WTC11 (cell line): ENCODE results near the gene IGFBP5. TPM values are rescaled to one million over a fixed set of nuclear protein-coding genes. Genes with fewer than 3 reads are reported as not detected.

Source experiments
- AFF4 ChIP-seq: sonication (generic); formaldehyde crosslinking; IDR thresholded peaks from 2 replicates; pipeline ENCODE4 v1.8.1; 2023; ENCODE audit warnings: mild to moderate bottlenecking, missing genetic modification reagents, borderline replicate concordance
- CREB1 ChIP-seq: sonication (generic); formaldehyde crosslinking; IDR thresholded peaks from 2 replicates; pipeline ENCODE4 v1.8.0; 2023; ENCODE audit warnings: mild to moderate bottlenecking, missing genetic modification reagents
- ERG ChIP-seq: fragments of 250-450 bp; sonication (Bioruptor Pico); IDR thresholded peaks from 2 replicates; pipeline ENCODE4 v1.8.0; 2021; ENCODE audit warnings: mild to moderate bottlenecking
- FOXK1 ChIP-seq: sonication (generic); formaldehyde crosslinking; IDR thresholded peaks from 2 replicates; pipeline ENCODE4 v1.8.0; 2022; ENCODE audit warnings: mild to moderate bottlenecking, moderate library complexity, missing genetic modification reagents
- FOXP4 ChIP-seq: sonication (generic); formaldehyde crosslinking; IDR thresholded peaks from 2 replicates; pipeline ENCODE4 v1.8.0; 2022; ENCODE audit warnings: mild to moderate bottlenecking, missing genetic modification reagents
- HMGA2 ChIP-seq: fragments of 250-450 bp; sonication (Bioruptor Pico); IDR thresholded peaks from 2 replicates; pipeline ENCODE4 v1.4.0; 2021; ENCODE audit warnings: mild to moderate bottlenecking, moderate library complexity
- KAT7 ChIP-seq: sonication (generic); formaldehyde crosslinking; IDR thresholded peaks from 2 replicates; pipeline ENCODE4 v1.8.1; 2023; ENCODE audit warnings: missing genetic modification reagents, mild to moderate bottlenecking, borderline replicate concordance
- MXD4 ChIP-seq: fragments of 250-450 bp; sonication (Bioruptor Pico); IDR thresholded peaks from 2 replicates; pipeline ENCODE4 v1.8.0; 2021; ENCODE audit warnings: mild to moderate bottlenecking, moderate library complexity, borderline replicate concordance
- PRDM15 ChIP-seq: sonication (generic); formaldehyde crosslinking; IDR thresholded peaks from 2 replicates; pipeline ENCODE4 v1.8.0; 2022; ENCODE audit warnings: missing genetic modification reagents
- SP1 ChIP-seq: sonication (generic); formaldehyde crosslinking; conservative IDR thresholded peaks from 2 replicates; pipeline ENCODE4 v1.8.1; 2022; ENCODE audit warnings: missing genetic modification reagents
- TEAD1 ChIP-seq: sonication (generic); formaldehyde crosslinking; IDR thresholded peaks from 2 replicates; pipeline ENCODE4 v1.8.0; 2022; ENCODE audit warnings: mild to moderate bottlenecking, missing genetic modification reagents
- TEAD4 ChIP-seq: sonication (generic); formaldehyde crosslinking; IDR thresholded peaks from 2 replicates; pipeline ENCODE4 v1.8.0; 2022; ENCODE audit warnings: mild to moderate bottlenecking, missing genetic modification reagents
- USF2 ChIP-seq: sonication (generic); formaldehyde crosslinking; IDR thresholded peaks from 2 replicates; pipeline ENCODE4 v1.8.1; 2023; ENCODE audit warnings: mild to moderate bottlenecking, missing genetic modification reagents, moderate library complexity
- ZNF219 ChIP-seq: sonication (generic); formaldehyde crosslinking; IDR thresholded peaks from 2 replicates; pipeline ENCODE4 v1.8.0; 2023; ENCODE audit warnings: missing genetic modification reagents, mild to moderate bottlenecking, borderline replicate concordance
- ZNF232 ChIP-seq: sonication (generic); formaldehyde crosslinking; IDR thresholded peaks from 2 replicates; pipeline ENCODE4 v1.8.0; 2022; ENCODE audit warnings: mild to moderate bottlenecking, missing genetic modification reagents
- ZNF671 ChIP-seq: fragments of 250-450 bp; sonication (Bioruptor Pico); IDR thresholded peaks from 2 replicates; pipeline ENCODE4 v1.8.0; 2021; ENCODE audit warnings: mild to moderate bottlenecking
- total RNA-seq: library from RNA; stranded (reverse); gene quantifications from 3 replicates; pipeline ENCODE4 v1.2.3, GENCODE V29; 2021
- TF ChIP-seq, protein P1 (sequence below): sonication (generic); formaldehyde crosslinking; IDR thresholded peaks from 2 replicates; pipeline ENCODE4 v1.8.1; 2022; ENCODE audit warnings: low read depth, missing genetic modification reagents, borderline replicate concordance
- TF ChIP-seq, protein P2 (sequence below): fragments of 250-450 bp; sonication (Bioruptor Pico); IDR thresholded peaks from 2 replicates; pipeline ENCODE4 v1.9.0; 2021; ENCODE audit warnings: mild to moderate bottlenecking
- TF ChIP-seq, protein P3 (sequence below): sonication (generic); formaldehyde crosslinking; IDR thresholded peaks from 2 replicates; pipeline ENCODE4 v1.8.1; 2022; ENCODE audit warnings: low read depth, mild to moderate bottlenecking, moderate library complexity, missing genetic modification reagents, borderline replicate concordance
- TF ChIP-seq, protein P4 (sequence below): sonication (generic); formaldehyde crosslinking; IDR thresholded peaks from 2 replicates; pipeline ENCODE4 v1.8.0; 2023; ENCODE audit warnings: missing genetic modification reagents
- TF ChIP-seq, protein P5 (sequence below): sonication (generic); formaldehyde crosslinking; IDR thresholded peaks from 2 replicates; pipeline ENCODE4 v1.8.1; 2022; ENCODE audit warnings: mild to moderate bottlenecking, missing genetic modification reagents, moderate library complexity, borderline replicate concordance

Gene IGFBP5
- total RNA-seq, 1 experiment from 2014 or later = 5.3 TPM

DNA sequence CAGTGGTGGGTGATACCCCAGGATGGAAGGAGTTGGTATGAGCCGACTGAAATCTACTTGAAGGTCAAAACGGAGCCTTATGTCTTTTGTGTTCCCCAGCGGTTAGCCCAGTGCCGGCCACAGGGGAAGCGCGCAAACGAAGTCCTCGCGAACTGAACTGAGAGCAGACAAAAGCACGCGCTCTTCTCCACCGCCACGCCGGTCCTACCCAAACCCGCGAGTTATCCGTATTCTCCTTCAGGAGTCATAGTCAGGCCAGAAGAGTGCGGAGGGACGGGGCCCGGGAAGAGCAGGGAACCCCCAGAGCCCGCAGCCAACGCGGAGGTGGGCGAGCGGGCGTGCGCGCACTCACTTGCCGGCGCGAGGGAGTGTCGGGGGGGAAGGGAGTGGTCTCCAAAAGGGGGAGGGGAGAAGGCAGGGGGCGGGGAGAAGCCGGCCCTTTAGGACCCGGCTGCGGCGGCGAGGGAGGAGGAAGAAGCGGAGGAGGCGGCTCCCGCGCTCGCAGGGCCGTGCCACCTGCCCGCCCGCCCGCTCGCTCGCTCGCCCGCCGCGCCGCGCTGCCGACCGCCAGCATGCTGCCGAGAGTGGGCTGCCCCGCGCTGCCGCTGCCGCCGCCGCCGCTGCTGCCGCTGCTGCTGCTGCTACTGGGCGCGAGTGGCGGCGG lies 62.3 kb downstream of the IGFBP5 start, which contains the start of gene IGFBP2 (continued):
- TF ChIP-seq ERG (no peak), FOXP4 (CRISPR knock-in tag) (0 out of 2 replicates have a peak, but pooled peaks have one; percentile 60), PRDM15 (CRISPR knock-in tag) (no peak), ZNF671 (no peak), ZNF219 (CRISPR knock-in tag) (no peak), ZNF232 (CRISPR knock-in tag) (no peak; the same call in 1 of the 2 replicates), TEAD1 (CRISPR knock-in tag) (0 out of 2 replicates have a peak, but pooled peaks have one; percentile 16), HMGA2 (CRISPR knock-in tag) (no peak), AFF4 (CRISPR knock-in tag) (no peak; the same call in 1 of the 2 replicates), CREB1 (CRISPR knock-in tag) (no peak), USF2 (no peak; the same call in 1 of the 2 replicates), KAT7 (CRISPR knock-in tag) (peak; percentile 50; the same call in 1 of the 2 replicates), TEAD4 (CRISPR knock-in tag) (no peak), FOXK1 (CRISPR knock-in tag) (peak; percentile 57), MXD4 (CRISPR knock-in tag) (no peak), SP1 (peak; percentile 71)
- TF ChIP-seq, protein P1, sequence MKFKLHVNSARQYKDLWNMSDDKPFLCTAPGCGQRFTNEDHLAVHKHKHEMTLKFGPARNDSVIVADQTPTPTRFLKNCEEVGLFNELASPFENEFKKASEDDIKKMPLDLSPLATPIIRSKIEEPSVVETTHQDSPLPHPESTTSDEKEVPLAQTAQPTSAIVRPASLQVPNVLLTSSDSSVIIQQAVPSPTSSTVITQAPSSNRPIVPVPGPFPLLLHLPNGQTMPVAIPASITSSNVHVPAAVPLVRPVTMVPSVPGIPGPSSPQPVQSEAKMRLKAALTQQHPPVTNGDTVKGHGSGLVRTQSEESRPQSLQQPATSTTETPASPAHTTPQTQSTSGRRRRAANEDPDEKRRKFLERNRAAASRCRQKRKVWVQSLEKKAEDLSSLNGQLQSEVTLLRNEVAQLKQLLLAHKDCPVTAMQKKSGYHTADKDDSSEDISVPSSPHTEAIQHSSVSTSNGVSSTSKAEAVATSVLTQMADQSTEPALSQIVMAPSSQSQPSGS (CRISPR knock-in tag) = no peak
- TF ChIP-seq, protein P2, sequence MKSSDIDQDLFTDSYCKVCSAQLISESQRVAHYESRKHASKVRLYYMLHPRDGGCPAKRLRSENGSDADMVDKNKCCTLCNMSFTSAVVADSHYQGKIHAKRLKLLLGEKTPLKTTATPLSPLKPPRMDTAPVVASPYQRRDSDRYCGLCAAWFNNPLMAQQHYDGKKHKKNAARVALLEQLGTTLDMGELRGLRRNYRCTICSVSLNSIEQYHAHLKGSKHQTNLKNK (CRISPR knock-in tag) = no peak
- TF ChIP-seq, protein P3, sequence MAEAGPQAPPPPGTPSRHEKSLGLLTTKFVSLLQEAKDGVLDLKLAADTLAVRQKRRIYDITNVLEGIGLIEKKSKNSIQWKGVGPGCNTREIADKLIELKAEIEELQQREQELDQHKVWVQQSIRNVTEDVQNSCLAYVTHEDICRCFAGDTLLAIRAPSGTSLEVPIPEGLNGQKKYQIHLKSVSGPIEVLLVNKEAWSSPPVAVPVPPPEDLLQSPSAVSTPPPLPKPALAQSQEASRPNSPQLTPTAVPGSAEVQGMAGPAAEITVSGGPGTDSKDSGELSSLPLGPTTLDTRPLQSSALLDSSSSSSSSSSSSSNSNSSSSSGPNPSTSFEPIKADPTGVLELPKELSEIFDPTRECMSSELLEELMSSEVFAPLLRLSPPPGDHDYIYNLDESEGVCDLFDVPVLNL (CRISPR knock-in tag) = no peak
- TF ChIP-seq, protein P4, sequence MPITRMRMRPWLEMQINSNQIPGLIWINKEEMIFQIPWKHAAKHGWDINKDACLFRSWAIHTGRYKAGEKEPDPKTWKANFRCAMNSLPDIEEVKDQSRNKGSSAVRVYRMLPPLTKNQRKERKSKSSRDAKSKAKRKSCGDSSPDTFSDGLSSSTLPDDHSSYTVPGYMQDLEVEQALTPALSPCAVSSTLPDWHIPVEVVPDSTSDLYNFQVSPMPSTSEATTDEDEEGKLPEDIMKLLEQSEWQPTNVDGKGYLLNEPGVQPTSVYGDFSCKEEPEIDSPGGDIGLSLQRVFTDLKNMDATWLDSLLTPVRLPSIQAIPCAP (CRISPR knock-in tag) = peak; percentile 55; the same call in 1 of the 2 replicates
- TF ChIP-seq, protein P5, sequence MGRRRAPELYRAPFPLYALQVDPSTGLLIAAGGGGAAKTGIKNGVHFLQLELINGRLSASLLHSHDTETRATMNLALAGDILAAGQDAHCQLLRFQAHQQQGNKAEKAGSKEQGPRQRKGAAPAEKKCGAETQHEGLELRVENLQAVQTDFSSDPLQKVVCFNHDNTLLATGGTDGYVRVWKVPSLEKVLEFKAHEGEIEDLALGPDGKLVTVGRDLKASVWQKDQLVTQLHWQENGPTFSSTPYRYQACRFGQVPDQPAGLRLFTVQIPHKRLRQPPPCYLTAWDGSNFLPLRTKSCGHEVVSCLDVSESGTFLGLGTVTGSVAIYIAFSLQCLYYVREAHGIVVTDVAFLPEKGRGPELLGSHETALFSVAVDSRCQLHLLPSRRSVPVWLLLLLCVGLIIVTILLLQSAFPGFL (CRISPR knock-in tag) = no peak
